CD14-positive monocyte (primary cell): ENCODE results near the gene EPHA8. TPM values are rescaled to one million over a fixed set of nuclear protein-coding genes. Genes with fewer than 3 reads are reported as not detected.

Experiments
- DNase-seq, 3 donors: peaks; one replicate each; pipeline ENCODE4 v3.0.0-alpha.2; 2011 to 2022
- H2AFZ ChIP-seq: 2 replicates; pipeline ENCODE4 v1.6.0; 2012; ENCODE audit warnings: mild to moderate bottlenecking, low read depth, low read length, inconsistent platforms; ENCODE audit not compliant: insufficient read depth, poor library complexity, severe bottlenecking
- H3K27ac ChIP-seq, 2 donors: 1 replicate in 1 of 2; 2 replicates in 1 of 2; pipeline ENCODE4 v1.5.1; 2012 to 2013; ENCODE audit warnings: low read length in 2 of 2, control low read depth in 1 of 2, inconsistent platforms in 1 of 2, low read depth in 1 of 2, mild to moderate bottlenecking in 1 of 2
- H3K27me3 ChIP-seq, 2 donors: one replicate each; pipeline versions ENCODE4 v1.6.0 to v1.6.1; 2011 to 2013; ENCODE audit warnings: low read length in 2 of 2; ENCODE audit not compliant: control insufficient read depth in 2 of 2, insufficient read depth in 2 of 2
- H3K36me3 ChIP-seq, 2 donors: replicated peaks in 1 of 2; 1 replicate in 1 of 2; 2 replicates in 1 of 2; pipeline versions ENCODE4 v1.5.1 to v1.6.1; 2012 to 2013; ENCODE audit warnings: low read length in 2 of 2, control low read depth in 1 of 2, inconsistent platforms in 1 of 2, mild to moderate bottlenecking in 1 of 2; ENCODE audit not compliant: insufficient read depth in 2 of 2, control insufficient read depth in 1 of 2
- H3K4me1 ChIP-seq, 2 donors: 1 replicate in 1 of 2; 2 replicates in 1 of 2; pipeline versions ENCODE4 v1.5.1 to v1.6.1; 2012 to 2013; ENCODE audit warnings: low read length in 2 of 2, control low read depth in 1 of 2, inconsistent platforms in 1 of 2, mild to moderate bottlenecking in 1 of 2, moderate library complexity in 1 of 2; ENCODE audit not compliant: insufficient read depth in 2 of 2, control insufficient read depth in 1 of 2
- H3K4me2 ChIP-seq: replicated peaks from 2 replicates; pipeline ENCODE3; 2012; ENCODE audit warnings: low read length, moderate library complexity, mild to moderate bottlenecking; ENCODE audit not compliant: poor library complexity, severe bottlenecking; ENCODE audit errors: extremely low read depth
- H3K4me3 ChIP-seq, 3 experiments: fragments of 200-600 bp in 1 of 3; sonication (generic) in 1 of 3; replicated peaks in 1 of 3; 1 replicate in 2 of 3; 2 replicates in 1 of 3; pipeline ENCODE4 v1.5.1; 2011 to 2013; ENCODE audit warnings: low read length in 3 of 3, mild to moderate bottlenecking in 3 of 3, control low read depth in 2 of 3, low read depth in 2 of 3, inconsistent platforms in 1 of 3, moderate library complexity in 1 of 3
- H3K79me2 ChIP-seq: 2 replicates; pipeline ENCODE4 v1.6.0; 2012; ENCODE audit warnings: mild to moderate bottlenecking, control low read depth, inconsistent platforms, low read length, moderate library complexity; ENCODE audit not compliant: insufficient read depth
- H3K9ac ChIP-seq: 2 replicates; pipeline ENCODE4 v1.6.0; 2017; ENCODE audit warnings: low read length, mild to moderate bottlenecking; ENCODE audit not compliant: insufficient read depth, poor library complexity, severe bottlenecking
- H3K9me3 ChIP-seq, 2 donors: replicated peaks in 1 of 2; 1 replicate in 1 of 2; 2 replicates in 1 of 2; pipeline versions ENCODE4 v1.5.1 to v1.6.1; 2012 to 2013; ENCODE audit warnings: low read length in 2 of 2, control low read depth in 1 of 2; ENCODE audit not compliant: control insufficient read depth in 1 of 2, insufficient read depth in 1 of 2
- H4K20me1 ChIP-seq: 2 replicates; pipeline ENCODE4 v1.6.0; 2012; ENCODE audit warnings: mild to moderate bottlenecking, low read length, control low read depth, moderate library complexity; ENCODE audit not compliant: insufficient read depth
- H3K27ac Mint-ChIP-seq, 7 donors: one replicate each; pipeline ENCODE4 v1.8.0; 2020; ENCODE audit warnings: mild to moderate bottlenecking in 7 of 7, mixed read lengths in 7 of 7, moderate library complexity in 6 of 7, inconsistent platforms in 2 of 7
- H3K27me3 Mint-ChIP-seq, 3 donors: one replicate each; pipeline ENCODE4 v1.8.0; 2021 to 2022; ENCODE audit warnings: low read depth in 3 of 3, mild to moderate bottlenecking in 3 of 3, mixed read lengths in 3 of 3, moderate library complexity in 3 of 3, inconsistent platforms in 1 of 3
- H3K36me3 Mint-ChIP-seq, 2 donors: one replicate each; pipeline ENCODE4 v1.8.0; 2020; ENCODE audit warnings: mixed read lengths in 2 of 2, inconsistent platforms in 1 of 2, mild to moderate bottlenecking in 1 of 2
- H3K4me1 Mint-ChIP-seq: one replicate; pipeline ENCODE4 v1.8.0; 2020; ENCODE audit warnings: mild to moderate bottlenecking, mixed read lengths
- H3K4me3 Mint-ChIP-seq, 2 donors: one replicate each; pipeline ENCODE4 v1.8.0; 2020; ENCODE audit warnings: mild to moderate bottlenecking in 2 of 2, mixed read lengths in 2 of 2, moderate library complexity in 1 of 2
- H3K9me3 Mint-ChIP-seq, 7 donors: one replicate each; pipeline ENCODE4 v1.8.0; 2020 to 2022; ENCODE audit warnings: mixed read lengths in 7 of 7, mild to moderate bottlenecking in 6 of 7, moderate library complexity in 6 of 7, inconsistent platforms in 2 of 7
- WGBS: methylation state at CpG from one replicate; pipeline ENCODE4 v1.1.5; 2013; ENCODE audit warnings: missing lambda C conversion rate; ENCODE audit not compliant: insufficient coverage; 5-methylcytosine and 5-hydroxymethylcytosine counted together
- intact Hi-C, 2 donors: fragments of 100-400 bp; cut with micrococcal nuclease; formaldehyde crosslinking; loops; one replicate each; pipeline versions ENCODE4 v1.15.0 to v1.15.1; 2023
- polyA plus RNA-seq, 3 donors: library from polyadenylated mRNA; depleted of rRNA in 1 of 3; unstranded in 2 of 3; stranded (reverse) in 1 of 3; fragments of 300-500 nt in 2 of 3; fragments of >200 nt in 1 of 3; fragmentation: Illumina TruSeq in 2 of 3; gene quantifications; 1 replicate in 2 of 3; 2 replicates in 1 of 3; pipeline ENCODE4 v1.2.3, GENCODE V29; 2012 to 2021
- TF ChIP-seq, protein P1 (sequence below): fragments of 200-600 bp; IDR thresholded peaks from one replicate; pipeline ENCODE4 v1.8.0; 2022; ENCODE audit warnings: antibody characterized with exemption, mild to moderate bottlenecking

Gene EPHA8
- polyA plus RNA-seq, 3 donors = 0.04 TPM; not detected in 2

DNA sequence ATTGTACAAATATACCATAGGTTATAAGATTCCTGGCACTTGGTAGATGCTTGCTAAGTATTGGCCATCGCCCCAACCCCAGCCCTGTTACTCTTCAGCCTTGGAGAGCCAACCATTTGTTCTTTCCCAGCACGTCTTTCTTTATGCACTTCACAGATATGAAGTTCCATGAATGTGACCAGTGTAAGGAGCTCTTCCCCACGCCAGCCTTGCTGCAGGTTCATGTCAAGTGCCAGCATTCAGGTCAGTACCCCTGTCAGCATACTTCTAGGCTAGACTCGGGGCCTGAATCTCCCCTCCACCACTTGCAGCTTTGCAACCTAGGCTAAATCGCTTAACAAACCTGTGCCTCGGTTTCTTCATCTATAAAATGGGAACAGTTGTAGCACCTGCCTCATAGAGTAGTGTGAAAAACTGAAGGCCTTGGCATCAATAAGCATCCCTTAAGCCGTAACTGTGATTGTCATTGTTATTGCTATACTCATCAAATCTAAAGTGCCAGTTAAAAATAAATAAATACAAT lies 41.0 kb upstream of the EPHA8 start:
- Histone ChIP-seq H3K79me2 (no peaks in the 10 kb centered on the region), H3K9ac (no peak overlapping the region), H4K20me1 (no peaks in the 10 kb centered on the region), H3K4me2 (no peak overlapping the region), H2AFZ (no peak overlapping the region), H3K9me3 (no peaks in the 10 kb centered on the region), H3K27me3 (no peaks in the 10 kb centered on the region), H3K36me3 (peaks cover 85 to 98% of the 10 kb centered on the region in 2 donors), H3K27ac (no peak overlapping the region), H3K4me3 (no peak overlapping the region), H3K4me1 (no peaks in the 10 kb centered on the region)
- peaks cover 92 to 98% of the 10 kb centered on the region in 2 donors for H3K36me3 Mint-ChIP-seq
- 100% methylated on average over 3 of the region's 7 CpGs for WGBS
- no peaks in the 10 kb centered on the region for H3K27me3 Mint-ChIP-seq
- H3K9me3 Mint-ChIP-seq = no peaks in the 10 kb centered on the region
- intact Hi-C loops = no loop called here
- no peak for DNase-seq
- TF ChIP-seq, protein P1, sequence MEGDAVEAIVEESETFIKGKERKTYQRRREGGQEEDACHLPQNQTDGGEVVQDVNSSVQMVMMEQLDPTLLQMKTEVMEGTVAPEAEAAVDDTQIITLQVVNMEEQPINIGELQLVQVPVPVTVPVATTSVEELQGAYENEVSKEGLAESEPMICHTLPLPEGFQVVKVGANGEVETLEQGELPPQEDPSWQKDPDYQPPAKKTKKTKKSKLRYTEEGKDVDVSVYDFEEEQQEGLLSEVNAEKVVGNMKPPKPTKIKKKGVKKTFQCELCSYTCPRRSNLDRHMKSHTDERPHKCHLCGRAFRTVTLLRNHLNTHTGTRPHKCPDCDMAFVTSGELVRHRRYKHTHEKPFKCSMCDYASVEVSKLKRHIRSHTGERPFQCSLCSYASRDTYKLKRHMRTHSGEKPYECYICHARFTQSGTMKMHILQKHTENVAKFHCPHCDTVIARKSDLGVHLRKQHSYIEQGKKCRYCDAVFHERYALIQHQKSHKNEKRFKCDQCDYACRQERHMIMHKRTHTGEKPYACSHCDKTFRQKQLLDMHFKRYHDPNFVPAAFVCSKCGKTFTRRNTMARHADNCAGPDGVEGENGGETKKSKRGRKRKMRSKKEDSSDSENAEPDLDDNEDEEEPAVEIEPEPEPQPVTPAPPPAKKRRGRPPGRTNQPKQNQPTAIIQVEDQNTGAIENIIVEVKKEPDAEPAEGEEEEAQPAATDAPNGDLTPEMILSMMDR = no peak
- H3K4me1 Mint-ChIP-seq = peaks cover 2% of the 10 kb centered on the region
- H3K4me3 Mint-ChIP-seq = no peak overlapping the region
- no peak overlapping the region for H3K27ac Mint-ChIP-seq

DNA sequence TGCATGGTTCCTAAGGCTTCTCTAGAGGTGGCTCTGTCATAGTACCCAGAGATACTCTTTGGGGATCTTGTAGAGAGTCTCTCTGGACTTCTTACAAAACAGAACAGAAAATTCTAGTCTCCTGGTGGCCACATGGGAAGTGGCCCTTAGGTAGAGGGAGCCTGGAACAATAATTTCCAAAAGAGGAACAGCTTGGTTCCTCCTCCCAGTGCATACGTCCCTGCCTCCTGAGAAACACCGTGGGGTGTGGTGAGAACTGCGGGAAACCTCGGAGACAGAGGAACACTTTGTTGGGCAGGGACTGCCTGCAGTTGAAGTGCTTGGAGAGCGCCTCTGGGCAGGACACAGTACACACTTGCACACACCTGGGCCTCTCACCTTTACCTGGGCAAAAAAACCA lies 38.8 kb upstream of the EPHA8 start:
- H3K9me3 ChIP-seq = no peaks in the 10 kb centered on the region
- Mint-ChIP-seq H3K4me1 (peaks cover 2% of the 10 kb centered on the region), H3K27ac (peak overlapping the region in 1 of 7 donors; percentile 21), H3K27me3 (no peaks in the 10 kb centered on the region), H3K36me3 (peaks cover 90 to 97% of the 10 kb centered on the region in 2 donors), H3K9me3 (no peaks in the 10 kb centered on the region), H3K4me3 (no peak overlapping the region)
- TF ChIP-seq, protein P1 = no peak
- intact Hi-C loops = no loop called here
- no peak for DNase-seq
- no peak overlapping the region for H3K9ac ChIP-seq
- H3K36me3 ChIP-seq = peaks cover 72 to 98% of the 10 kb centered on the region in 2 donors
- H4K20me1 ChIP-seq = no peaks in the 10 kb centered on the region
- H3K4me2 ChIP-seq = no peak overlapping the region
- H3K4me3 ChIP-seq = no peak overlapping the region
- no peaks in the 10 kb centered on the region for H3K4me1 ChIP-seq
- WGBS = 78% methylated on average over 3 of the region's 5 CpGs
- H2AFZ ChIP-seq = no peak overlapping the region
- H3K27ac ChIP-seq = no peak overlapping the region
- H3K79me2 ChIP-seq = no peaks in the 10 kb centered on the region
- no peaks in the 10 kb centered on the region for H3K27me3 ChIP-seq
